Psoas muscle (tissue), 8 donors: ENCODE results near the gene ANKMY1. TPM values are rescaled to one million over a fixed set of nuclear protein-coding genes. Genes with fewer than 3 reads are reported as not detected.

ENCODE experiments used
- ATAC-seq, 4 donors: fragments of 200-7000 bp; cut with Tn5 transposase; one replicate each; pipeline ENCODE4 v1.9.1; 2020; ENCODE audit warnings: moderate library complexity in 3 of 4, mild to moderate bottlenecking in 2 of 4
- DNase-seq, 2 donors: peaks; one replicate each; pipeline ENCODE4 v3.0.0-alpha.2; 2020
- H3K27ac ChIP-seq: fragments of 200-600 bp; one replicate; pipeline ENCODE4 v1.8.0; 2022
- H3K27me3 ChIP-seq, 3 donors: fragments of 200-600 bp in 1 of 3; one replicate each; pipeline versions ENCODE4 v1.6.1 to v1.8.0; 2013 to 2022; ENCODE audit warnings: low read length in 2 of 3, mild to moderate bottlenecking in 2 of 3, moderate library complexity in 1 of 3; ENCODE audit not compliant: insufficient read depth in 3 of 3
- H3K36me3 ChIP-seq, 2 donors: fragments of 200-600 bp in 1 of 2; one replicate each; pipeline versions ENCODE4 v1.6.1 to v1.8.0; 2013 to 2022; ENCODE audit warnings: low read depth in 1 of 2, mild to moderate bottlenecking in 1 of 2, moderate library complexity in 1 of 2; ENCODE audit not compliant: insufficient read depth in 1 of 2
- H3K4me1 ChIP-seq: fragments of 200-600 bp; one replicate; pipeline ENCODE4 v1.8.0; 2022
- H3K4me3 ChIP-seq: fragments of 200-600 bp; one replicate; pipeline ENCODE4 v1.8.0; 2022; ENCODE audit warnings: mild to moderate bottlenecking
- H3K9me3 ChIP-seq: fragments of 200-600 bp; one replicate; pipeline ENCODE4 v1.8.0; 2022
- CTCF ChIP-seq: fragments of 200-600 bp; IDR thresholded peaks from one replicate; pipeline ENCODE4 v1.8.0; 2022; ENCODE audit warnings: antibody characterized with exemption
- WGBS, 3 donors: extraction: QIAGEN DNeasy Blood & Tissue Kit; methylation state at CpG; one replicate each; pipeline versions ENCODE4 v1.1.6 to v1.1.7; 2013; 5-methylcytosine and 5-hydroxymethylcytosine counted together
- intact Hi-C, 2 donors: fragments of 100-400 bp; cut with DNase I; formaldehyde crosslinking; loops; one replicate each; pipeline versions ENCODE4 v1.11.0 to v1.14.2; 2022
- polyA plus RNA-seq, 3 donors: library from polyadenylated mRNA; stranded (reverse); fragments of 200-250 nt; gene quantifications; one replicate each; pipeline ENCODE4 v1.2.3, GENCODE V29; 2013
- total RNA-seq, 4 donors: library from RNA; stranded (reverse); fragmentation: NEBNext Ultra II Directional in 2 of 4; extraction: Animal tissue kit (Norgen Biotek cat#: 25700) in 2 of 4; gene quantifications; one replicate each; pipeline versions ENCODE4 v1.2.1 to v1.2.4, GENCODE V29; 2021 to 2023
- donor health status: healthy with polysubstance abuse.
- donor health status: DM: no; HTN: no; CAD: no; lungs with moderate emphysema.
- donor health status: Bipolar disorder and iron deficiency.
- donor health status: healthy.
- donor health status: DM: yes; HTN: yes; CAD: no.
- donor health status: DM: no; HTN: no; CAD: no.
- donor health status: DM: no; HTN: no; CAD: no.
- donor health status: DM: yes; HTN: yes; CAD: no.

Gene ANKMY1
- total and polyA plus RNA-seq, 7 donors: 1.4 to 5.8 (median 3.0) TPM

DNA sequence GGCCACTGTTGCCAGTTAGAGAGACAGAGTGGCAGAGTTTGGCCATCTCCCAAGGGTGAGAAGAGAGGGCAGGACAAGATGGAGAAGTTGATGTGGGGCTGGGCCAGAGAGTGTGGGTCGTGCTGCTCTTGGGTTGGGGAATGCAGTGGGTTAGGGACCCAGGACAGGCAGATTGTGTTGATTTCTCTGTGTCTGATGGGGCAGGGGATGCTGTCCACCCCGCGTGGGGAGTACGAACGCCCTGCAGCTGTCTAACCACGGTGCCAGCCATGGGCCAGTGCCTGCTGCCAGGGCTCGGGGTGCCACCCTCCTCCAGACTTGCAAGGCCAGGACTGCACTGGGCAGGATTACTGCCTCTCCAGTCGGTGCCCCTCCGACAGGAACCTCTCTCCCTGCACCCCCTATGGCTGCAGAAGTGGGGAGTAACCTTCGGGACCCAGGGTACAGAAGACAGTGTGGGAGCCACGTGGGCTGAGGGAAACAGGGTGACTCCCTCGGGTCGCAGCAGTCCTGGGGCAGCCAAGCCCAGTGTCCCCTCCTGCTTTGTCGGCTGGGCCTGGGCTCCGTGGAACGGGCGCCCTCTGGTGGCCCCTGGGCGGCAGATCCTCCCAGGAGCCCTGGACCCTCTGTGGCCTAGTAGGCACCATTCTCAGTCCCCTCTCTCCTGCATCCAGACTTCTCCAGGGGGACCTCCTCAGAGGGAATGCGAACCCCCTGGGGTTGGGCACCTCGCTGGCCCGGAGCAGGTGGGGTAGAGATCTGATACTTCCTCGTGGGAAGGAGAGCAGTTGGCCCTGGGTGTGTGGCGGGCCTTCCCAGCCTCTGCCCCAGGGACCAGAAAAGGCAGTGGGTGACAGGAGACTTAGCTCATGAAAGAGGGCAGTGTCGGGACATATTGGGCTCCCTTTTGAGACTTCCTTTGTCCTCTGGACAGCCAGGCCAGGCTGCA, 119.7 kb downstream of the ANKMY1 start:
- H3K9me3 ChIP-seq: no peaks in the 10 kb centered on the region
- peak overlapping the region; percentile 91 for H3K4me3 ChIP-seq
- peak; percentile 80 to 88 for DNase-seq
- peak; percentile 69 to 81 (median 74) for ATAC-seq
- TF ChIP-seq CTCF: peak; percentile 94
- H3K27me3 ChIP-seq: no peaks in the 10 kb centered on the region
- intact Hi-C loops: loop anchor here (1.0 to 5.0 kb wide), 5 partner anchors 53 to 288 kb away; no protein-coding TSS in a partner anchor
- WGBS, 3 donors: 9 to 11% (median 10%) methylated on average over 24 of the region's 24 CpGs
- H3K36me3 ChIP-seq: no peaks in the 10 kb centered on the region
- peak overlapping the region; percentile 96 for H3K27ac ChIP-seq
- peaks cover 48% of the 10 kb centered on the region for H3K4me1 ChIP-seq

DNA sequence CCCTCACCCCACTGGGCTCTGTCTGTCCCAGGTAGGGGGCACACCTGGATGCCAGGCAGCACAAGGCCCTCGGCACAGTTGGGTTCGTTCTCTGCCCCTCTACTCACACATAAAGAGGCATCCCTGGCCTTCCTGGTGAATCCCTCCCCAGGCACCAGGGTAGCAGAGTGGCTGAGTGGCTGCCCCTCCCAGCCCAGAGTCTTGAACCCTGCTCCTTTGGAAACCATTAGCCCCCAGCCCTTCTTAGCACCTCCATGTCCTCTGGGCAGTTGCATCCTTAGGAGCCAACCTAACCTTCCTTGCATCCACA, 120.3 kb downstream of the ANKMY1 start:
- ATAC-seq (no peak), DNase-seq (peak in 1 of 2 donors; percentile 48)
- no peaks in the 10 kb centered on the region for H3K36me3 ChIP-seq
- no peak for TF ChIP-seq CTCF
- peaks cover 41% of the 10 kb centered on the region for H3K4me1 ChIP-seq
- intact Hi-C loops: loop anchor here (1.0 to 5.0 kb wide), 3 partner anchors 65 to 287 kb away; no protein-coding TSS in a partner anchor
- WGBS, 3 donors: 58 to 86% (median 64%) methylated on average over 2 of the region's 2 CpGs
- H3K9me3 ChIP-seq: no peaks in the 10 kb centered on the region
- H3K27ac ChIP-seq: peak overlapping the region; percentile 96
- H3K4me3 ChIP-seq: peak overlapping the region; percentile 91
- H3K27me3 ChIP-seq: no peaks in the 10 kb centered on the region

DNA sequence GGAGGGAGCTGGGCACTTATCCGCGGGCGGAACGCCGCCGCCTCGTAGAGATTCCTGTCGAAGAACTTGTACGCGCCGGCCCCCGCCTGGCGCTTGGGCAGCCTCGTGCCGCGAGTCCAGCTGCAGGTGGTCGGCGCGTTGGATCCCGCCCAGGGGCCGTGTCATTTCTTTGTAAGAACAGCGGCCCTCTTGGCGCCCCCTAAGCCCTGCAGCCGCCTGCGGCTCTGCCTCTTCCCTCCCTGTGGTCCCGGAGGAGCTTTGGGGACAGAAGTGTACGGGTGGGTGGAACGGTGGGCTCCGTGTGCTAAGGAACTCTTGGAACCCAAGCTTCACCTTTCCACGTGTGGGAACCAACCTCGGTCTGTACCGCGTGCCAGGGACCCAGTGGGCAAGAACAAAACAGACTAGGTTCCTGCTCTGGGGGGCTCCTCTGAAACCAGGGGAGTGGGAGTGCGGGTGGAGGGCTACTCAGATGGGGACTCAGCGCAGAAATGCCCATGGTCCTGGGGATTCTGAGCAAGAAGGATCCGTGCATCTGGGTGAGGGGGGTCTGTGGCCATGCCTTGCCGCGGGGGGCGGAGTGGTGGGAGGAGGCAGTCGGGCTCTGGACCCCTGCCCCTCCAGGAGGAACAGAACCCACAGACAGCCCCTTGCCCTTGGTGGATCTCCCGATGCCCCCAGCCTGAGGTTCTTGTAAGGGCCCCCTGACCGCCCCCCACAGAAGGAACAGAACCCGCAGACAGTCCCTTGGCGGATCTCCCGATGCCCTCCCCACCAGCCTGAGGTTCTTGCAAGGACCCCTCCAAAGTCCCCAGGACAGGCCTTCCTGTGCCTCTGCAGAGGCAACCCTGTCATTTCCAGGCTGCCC, 120.9 kb downstream of the ANKMY1 start:
- ATAC-seq: no peak
- H3K4me1 ChIP-seq: peaks cover 35% of the 10 kb centered on the region
- no peaks in the 10 kb centered on the region for H3K9me3 ChIP-seq
- no peak for TF ChIP-seq CTCF
- no peaks in the 10 kb centered on the region for H3K36me3 ChIP-seq
- peak; percentile 44 to 71 for DNase-seq
- intact Hi-C loops: loop anchor here (1.0 to 5.0 kb wide), 3 partner anchors 65 to 287 kb away; no protein-coding TSS in a partner anchor
- no peaks in the 10 kb centered on the region for H3K27me3 ChIP-seq
- 16 to 21% (median 17%) methylated on average over 42 to 45 of the region's 45 CpGs for WGBS, 3 donors
- peak overlapping the region; percentile 96 for H3K27ac ChIP-seq
- peak overlapping the region; percentile 91 for H3K4me3 ChIP-seq

DNA sequence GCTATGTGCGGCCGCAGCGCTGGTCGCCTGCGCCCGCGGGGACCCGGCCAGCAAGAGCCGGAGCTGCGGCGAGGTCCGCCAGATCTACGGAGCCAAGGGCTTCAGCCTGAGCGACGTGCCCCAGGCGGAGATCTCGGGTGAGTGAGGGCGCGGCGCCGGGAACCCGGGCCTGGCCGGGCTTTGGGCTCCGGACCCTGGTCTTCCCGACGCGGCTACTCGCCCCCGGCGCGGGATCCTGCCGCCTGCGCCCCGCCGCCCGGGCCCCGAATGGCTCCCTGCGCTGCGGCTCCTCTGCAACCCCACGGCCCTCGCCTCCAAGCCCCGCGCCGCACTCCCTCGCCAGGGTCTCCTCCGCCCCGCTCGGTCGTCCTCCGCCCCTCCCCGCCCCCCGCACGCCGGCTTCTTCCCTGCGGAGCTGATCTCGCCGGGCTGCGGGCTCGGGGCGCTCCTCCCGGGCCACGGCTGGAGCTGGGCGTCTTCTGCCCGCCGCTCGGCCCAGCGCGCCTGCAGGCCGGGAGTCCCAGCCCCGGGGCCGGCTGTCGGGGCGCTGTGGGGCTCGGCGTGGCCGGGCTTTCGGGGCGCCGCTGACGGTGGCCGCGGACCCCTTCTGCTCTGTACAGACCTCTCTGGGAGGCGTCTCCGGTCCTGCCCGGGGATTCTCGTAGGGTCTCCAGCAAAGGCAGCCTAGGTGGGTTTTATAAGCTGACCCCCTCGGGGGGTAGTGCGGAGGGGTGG, 121.7 kb downstream of the ANKMY1 start:
- ATAC-seq: no peak
- H3K9me3 ChIP-seq: no peaks in the 10 kb centered on the region
- peak in 1 of 2 donors; percentile 63 for DNase-seq
- H3K27ac ChIP-seq: peak overlapping the region; percentile 96
- intact Hi-C loops: loop anchor here (2.0 to 5.0 kb wide), 3 partner anchors 47 to 203 kb away; no protein-coding TSS in a partner anchor
- no peak for TF ChIP-seq CTCF
- H3K4me3 ChIP-seq: peak overlapping the region; percentile 91
- peaks cover 27% of the 10 kb centered on the region for H3K4me1 ChIP-seq
- no peaks in the 10 kb centered on the region for H3K36me3 ChIP-seq
- 0 to 1% (median 1%) methylated on average over 39 to 88 of the region's 88 CpGs for WGBS, 3 donors
- no peaks in the 10 kb centered on the region for H3K27me3 ChIP-seq
